Neural progenitor cell (in vitro differentiated cells): ENCODE data around the gene POLE3.
"Not testable (repeated sequence)": the region's sequence is repeated elsewhere in the genome, so short reads cannot be mapped to it uniquely, and the experiment has no call there.

Experiments
- CTCF ChIP-seq: fragments of 200-600 bp; sonication (generic); IDR thresholded peaks from 2 replicates; pipeline ENCODE4 v1.5.1; 2017; ENCODE audit warnings: antibody characterized with exemption, mild to moderate bottlenecking
- EZH2 ChIP-seq: fragments of 200-600 bp; sonication (generic); IDR thresholded peaks from 2 replicates; pipeline ENCODE4 v1.6.1; 2017; ENCODE audit warnings: antibody characterized with exemption, mild to moderate bottlenecking, moderate library complexity

- not testable (repeated sequence) for TF ChIP-seq CTCF, EZH2
Measured at GRCh38 chr9:113406353-113406752, 4.1 kb downstream of the POLE3 start.
